ENCODE results near the gene REG4. TPM values are rescaled to one million over a fixed set of nuclear protein-coding genes. Genes with fewer than 3 reads are reported as not detected.
"Not testable (repeated sequence)": the region's sequence is repeated elsewhere in the genome, so short reads cannot be mapped to it uniquely, and the experiment has no call there.

Gene REG4
- total and polyA plus RNA-seq, 8 donors, result not detected

DNA sequence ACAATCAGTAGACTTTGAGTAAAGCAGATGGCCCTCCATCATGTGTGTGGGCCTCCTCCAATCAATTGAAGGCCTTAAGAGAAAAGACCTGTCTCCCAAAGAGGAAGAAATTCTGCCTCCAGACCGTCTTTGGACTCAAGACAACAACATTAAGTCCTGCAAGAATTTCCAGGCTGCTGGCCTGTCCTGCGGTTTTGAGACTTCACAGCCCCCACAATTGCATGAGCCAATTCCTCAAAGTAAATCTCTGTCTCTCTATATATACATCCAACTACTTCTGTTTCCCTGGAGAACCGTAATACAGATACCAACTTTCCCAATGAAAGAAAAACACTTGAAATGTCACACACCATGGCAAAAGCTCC lies 16.4 kb downstream of the REG4 start:
- H3K27ac ChIP-seq, result no peak overlapping the region
- TF ChIP-seq CTCF (IDR thresholded peaks at IDR 0.05), result no peak
- DNase-seq (peak in 1 of 4 donors; percentile 72), ATAC-seq (no peak)
- no peaks in the 10 kb centered on the region for H3K27me3 ChIP-seq
- no peak overlapping the region for H3K4me3 ChIP-seq
- H3K9me3 ChIP-seq, result no peaks in the 10 kb centered on the region
- no peaks in the 10 kb centered on the region for H3K4me1 ChIP-seq
- intact Hi-C loops (cut with DNase I), result no loop called here
- H3K36me3 ChIP-seq, result no peaks in the 10 kb centered on the region

GRCh38 chr1:119794230-119794875 lies 16.9 kb downstream of the REG4 start:
- ATAC-seq (no peak), DNase-seq (peak in 1 of 4 donors; percentile 66)
- Histone ChIP-seq H3K4me1 (no peaks in the 10 kb centered on the region), H3K27me3 (no peaks in the 10 kb centered on the region), H3K36me3 (no peaks in the 10 kb centered on the region), H3K4me3 (no peak overlapping the region), H3K27ac (no peak overlapping the region), H3K9me3 (no peaks in the 10 kb centered on the region)
- TF ChIP-seq CTCF (IDR thresholded peaks at IDR 0.05), result no peak
- intact Hi-C loops (cut with DNase I), result no loop called here

DNA sequence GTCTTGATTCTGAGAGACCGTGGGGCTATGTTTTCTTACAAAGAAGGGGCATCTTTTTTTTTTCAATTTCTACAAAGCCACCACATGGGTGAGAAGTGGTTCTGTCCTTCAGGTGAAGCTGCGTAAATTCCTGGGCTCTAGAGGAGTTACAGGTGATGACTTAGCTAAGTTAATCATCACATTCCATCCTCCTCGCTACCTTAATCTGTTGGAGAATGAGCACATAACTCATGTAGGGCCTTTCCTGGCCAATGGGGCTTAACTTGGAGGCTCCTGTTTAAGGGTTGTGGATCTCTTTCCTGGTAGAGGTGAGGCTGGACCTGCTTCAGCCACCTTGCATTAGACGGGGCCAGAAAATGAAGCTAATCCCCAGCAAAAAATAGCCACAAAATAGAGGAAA lies 19.9 kb downstream of the REG4 start:
- no peak overlapping the region for H3K27ac ChIP-seq
- intact Hi-C loops (cut with DNase I), result no loop called here
- TF ChIP-seq CTCF (IDR thresholded peaks at IDR 0.05), result no peak
- peaks cover 0 to 3% of the 10 kb centered on the region in 2 donors for H3K4me1 ChIP-seq
- H3K27me3 ChIP-seq, result no peaks in the 10 kb centered on the region
- ATAC-seq (no peak), DNase-seq (no peak)
- H3K9me3 ChIP-seq, result no peaks in the 10 kb centered on the region
- no peak overlapping the region for H3K4me3 ChIP-seq
- no peaks in the 10 kb centered on the region for H3K36me3 ChIP-seq

GRCh38 chr1:119790451-119791198 lies 20.6 kb downstream of the REG4 start:
- ATAC-seq (no peak), DNase-seq (no peak)
- no peaks in the 10 kb centered on the region for H3K9me3 ChIP-seq
- no peak overlapping the region for H3K4me3 ChIP-seq
- intact Hi-C loops (cut with DNase I), result no loop called here
- H3K27me3 ChIP-seq, result no peaks in the 10 kb centered on the region
- TF ChIP-seq CTCF (IDR thresholded peaks at IDR 0.05), result no peak
- no peaks in the 10 kb centered on the region for H3K36me3 ChIP-seq
- H3K4me1 ChIP-seq, result peaks cover 0 to 3% of the 10 kb centered on the region in 2 donors
- H3K27ac ChIP-seq, result no peak overlapping the region

- H3K36me3 ChIP-seq, result no peaks in the 10 kb centered on the region
- peak; percentile 60 for ATAC-seq
- H3K27ac ChIP-seq, result no peak overlapping the region
- H3K27me3 ChIP-seq, result no peaks in the 10 kb centered on the region
- no peaks in the 10 kb centered on the region for H3K9me3 ChIP-seq
- DNase-seq, result peak in 1 of 4 donors; percentile 41
- TF ChIP-seq CTCF (IDR thresholded peaks at IDR 0.05), result no peak
- intact Hi-C loops (cut with DNase I), result no loop called here
- H3K4me3 ChIP-seq, result no peak overlapping the region
- H3K4me1 ChIP-seq, result peaks cover 9 to 20% of the 10 kb centered on the region in 2 donors
These were observed 23.5 kb downstream of the REG4 start for GRCh38 chr1:119787776-119788175.

GRCh38 chr1:119786473-119787050 lies 24.7 kb downstream of the REG4 start:
- H3K27ac ChIP-seq, result not testable (repeated sequence)

GRCh38 chr1:119786046-119786445 lies 25.2 kb downstream of the REG4 start:
- H3K27me3 ChIP-seq; intact Hi-C loops (cut with DNase I); H3K27ac ChIP-seq; ATAC-seq; H3K4me3 ChIP-seq; H3K9me3 ChIP-seq; DNase-seq; H3K36me3 ChIP-seq: not testable (repeated sequence)
- peaks cover 9 to 20% of the 10 kb centered on the region in 2 donors for H3K4me1 ChIP-seq

More at GRCh38 chr1:119786473-119787050, 24.7 kb downstream of the REG4 start:
- DNase-seq; ATAC-seq; H3K27me3 ChIP-seq; H3K9me3 ChIP-seq; H3K36me3 ChIP-seq; H3K4me3 ChIP-seq; intact Hi-C loops (cut with DNase I): not testable (repeated sequence)
- H3K4me1 ChIP-seq, result peaks cover 9 to 20% of the 10 kb centered on the region in 2 donors
